Breast epithelium (tissue), 4 donors: ENCODE data around the gene SLC22A17. TPM values are rescaled to one million over a fixed set of nuclear protein-coding genes. Genes with fewer than 3 reads are reported as not detected.

Experiments used
- DNase-seq, 2 donors: peaks; one replicate each; pipeline ENCODE4 v3.0.0-alpha.2; 2019; ENCODE audit warnings: low spot score in 2 of 2
- H3K27ac ChIP-seq, 2 donors: fragments of 200-600 bp; sonication (generic) in 1 of 2; one replicate each; pipeline ENCODE4 v1.5.1; 2016 to 2019; ENCODE audit warnings: mild to moderate bottlenecking in 1 of 2
- H3K27me3 ChIP-seq, 2 donors: fragments of 200-600 bp; sonication (generic) in 1 of 2; one replicate each; pipeline versions ENCODE4 v1.5.1 to v1.6.0; 2017 to 2019; ENCODE audit warnings: control low read depth in 1 of 2, mild to moderate bottlenecking in 1 of 2
- H3K36me3 ChIP-seq: fragments of 200-600 bp; one replicate; pipeline ENCODE4 v1.5.1; 2019
- H3K4me1 ChIP-seq, 2 donors: fragments of 200-600 bp; sonication (generic); one replicate each; pipeline ENCODE4 v1.5.1; 2016 to 2019; ENCODE audit warnings: control low read depth in 1 of 2
- H3K4me3 ChIP-seq, 3 donors: fragments of 200-600 bp; sonication (generic); 1 replicate in 2 of 3; 2 replicates in 1 of 3; pipeline ENCODE4 v1.5.1; 2016 to 2019; ENCODE audit warnings: mild to moderate bottlenecking in 3 of 3, moderate library complexity in 2 of 3
- H3K9me3 ChIP-seq, 2 donors: fragments of 200-600 bp; sonication (generic) in 1 of 2; one replicate each; pipeline ENCODE4 v1.5.1; 2016 to 2019; ENCODE audit warnings: control low read depth in 1 of 2
- POLR2A ChIP-seq: fragments of 450-650 bp; IDR thresholded peaks from one replicate; pipeline ENCODE4 v1.6.1; 2016; ENCODE audit warnings: antibody characterized with exemption, mild to moderate bottlenecking, moderate library complexity
- POLR2AphosphoS5 ChIP-seq, 3 donors: sonication (generic); formaldehyde crosslinking; IDR thresholded peaks; one replicate each; pipeline ENCODE4 v1.6.1; 2017; ENCODE audit warnings: antibody characterized with exemption in 3 of 3
- intact Hi-C: fragments of 100-400 bp; cut with DNase I; formaldehyde crosslinking; loops from one replicate; pipeline ENCODE4 v1.15.1; 2023; ENCODE audit warnings: low total_unique reads
- total RNA-seq, 3 donors: library from RNA; depleted of rRNA; stranded (reverse); fragments of >200 nt; gene quantifications; one replicate each; pipeline ENCODE4 v1.1.0, GENCODE V29; 2016
- TF ChIP-seq, protein P1 (sequence below), 3 donors: fragments of 450-650 bp; IDR thresholded peaks; one replicate each; pipeline ENCODE4 v1.5.1; 2016 to 2017; ENCODE audit warnings: antibody characterized with exemption in 3 of 3, mild to moderate bottlenecking in 3 of 3, moderate library complexity in 3 of 3

SLC22A17 gene
- total RNA-seq, 3 donors from 2014 or later = 6.4 to 53.7 (median 52.1) TPM

DNA sequence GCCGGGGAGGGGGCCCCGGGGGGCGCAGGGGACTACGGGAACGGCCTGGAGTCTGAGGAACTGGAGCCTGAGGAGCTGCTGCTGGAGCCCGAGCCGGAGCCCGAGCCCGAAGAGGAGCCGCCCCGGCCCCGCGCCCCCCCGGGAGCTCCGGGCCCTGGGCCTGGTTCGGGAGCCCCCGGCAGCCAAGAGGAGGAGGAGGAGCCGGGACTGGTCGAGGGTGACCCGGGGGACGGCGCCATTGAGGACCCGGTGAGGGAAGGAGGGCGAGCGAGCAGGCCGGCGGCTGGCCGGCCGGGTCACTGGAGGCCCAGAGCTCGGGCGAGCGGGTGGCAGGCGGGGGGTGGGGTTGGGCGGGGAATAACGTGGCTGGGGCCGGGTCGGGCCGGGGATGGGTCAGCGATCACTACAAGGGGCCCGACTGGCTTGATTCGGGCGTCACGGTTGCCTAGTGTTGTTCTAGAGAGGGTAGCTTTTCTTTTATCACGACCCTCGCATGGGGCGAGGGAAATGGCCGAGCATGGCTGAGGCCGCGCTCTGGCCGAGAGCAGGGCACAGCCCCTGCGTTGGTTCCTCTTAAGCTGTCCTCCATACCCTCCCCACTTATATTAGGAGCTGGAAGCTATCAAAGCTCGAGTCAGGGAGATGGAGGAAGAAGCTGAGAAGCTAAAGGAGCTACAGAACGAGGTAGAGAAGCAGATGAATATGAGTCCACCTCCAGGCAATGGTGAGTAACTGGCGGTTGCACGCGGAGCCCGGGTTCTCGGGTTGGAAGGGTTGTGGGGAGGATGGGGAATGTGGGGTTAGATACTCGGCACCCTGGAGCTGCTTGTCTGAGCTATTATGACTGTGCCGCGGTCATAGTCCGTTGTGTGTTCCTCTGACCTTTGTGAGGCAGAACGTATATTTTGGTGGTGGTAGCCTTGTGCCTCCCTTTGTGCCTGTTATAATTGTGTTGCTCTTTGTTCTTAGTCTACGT lies 30.8 kb downstream of the SLC22A17 start:
- Histone ChIP-seq H3K27me3 (no peaks in the 10 kb centered on the region), H3K4me3 (peak overlapping the region; percentile 76 to 97 (median 92)), H3K36me3 (no peaks in the 10 kb centered on the region), H3K27ac (peak overlapping the region; percentile 94 to 97), H3K4me1 (peaks cover 0 to 4% of the 10 kb centered on the region in 2 donors), H3K9me3 (no peaks in the 10 kb centered on the region)
- intact Hi-C loops = loop anchor here (5.0 to 10.0 kb wide), 2 partner anchors 153 to 335 kb away; no protein-coding TSS in a partner anchor
- TF ChIP-seq POLR2A (no peak), POLR2AphosphoS5 (IDR thresholded peaks at IDR 0.05) (no peak)
- TF ChIP-seq, protein P1, sequence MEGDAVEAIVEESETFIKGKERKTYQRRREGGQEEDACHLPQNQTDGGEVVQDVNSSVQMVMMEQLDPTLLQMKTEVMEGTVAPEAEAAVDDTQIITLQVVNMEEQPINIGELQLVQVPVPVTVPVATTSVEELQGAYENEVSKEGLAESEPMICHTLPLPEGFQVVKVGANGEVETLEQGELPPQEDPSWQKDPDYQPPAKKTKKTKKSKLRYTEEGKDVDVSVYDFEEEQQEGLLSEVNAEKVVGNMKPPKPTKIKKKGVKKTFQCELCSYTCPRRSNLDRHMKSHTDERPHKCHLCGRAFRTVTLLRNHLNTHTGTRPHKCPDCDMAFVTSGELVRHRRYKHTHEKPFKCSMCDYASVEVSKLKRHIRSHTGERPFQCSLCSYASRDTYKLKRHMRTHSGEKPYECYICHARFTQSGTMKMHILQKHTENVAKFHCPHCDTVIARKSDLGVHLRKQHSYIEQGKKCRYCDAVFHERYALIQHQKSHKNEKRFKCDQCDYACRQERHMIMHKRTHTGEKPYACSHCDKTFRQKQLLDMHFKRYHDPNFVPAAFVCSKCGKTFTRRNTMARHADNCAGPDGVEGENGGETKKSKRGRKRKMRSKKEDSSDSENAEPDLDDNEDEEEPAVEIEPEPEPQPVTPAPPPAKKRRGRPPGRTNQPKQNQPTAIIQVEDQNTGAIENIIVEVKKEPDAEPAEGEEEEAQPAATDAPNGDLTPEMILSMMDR (IDR thresholded peaks at IDR 0.05) = no peak
- no peak for DNase-seq

DNA sequence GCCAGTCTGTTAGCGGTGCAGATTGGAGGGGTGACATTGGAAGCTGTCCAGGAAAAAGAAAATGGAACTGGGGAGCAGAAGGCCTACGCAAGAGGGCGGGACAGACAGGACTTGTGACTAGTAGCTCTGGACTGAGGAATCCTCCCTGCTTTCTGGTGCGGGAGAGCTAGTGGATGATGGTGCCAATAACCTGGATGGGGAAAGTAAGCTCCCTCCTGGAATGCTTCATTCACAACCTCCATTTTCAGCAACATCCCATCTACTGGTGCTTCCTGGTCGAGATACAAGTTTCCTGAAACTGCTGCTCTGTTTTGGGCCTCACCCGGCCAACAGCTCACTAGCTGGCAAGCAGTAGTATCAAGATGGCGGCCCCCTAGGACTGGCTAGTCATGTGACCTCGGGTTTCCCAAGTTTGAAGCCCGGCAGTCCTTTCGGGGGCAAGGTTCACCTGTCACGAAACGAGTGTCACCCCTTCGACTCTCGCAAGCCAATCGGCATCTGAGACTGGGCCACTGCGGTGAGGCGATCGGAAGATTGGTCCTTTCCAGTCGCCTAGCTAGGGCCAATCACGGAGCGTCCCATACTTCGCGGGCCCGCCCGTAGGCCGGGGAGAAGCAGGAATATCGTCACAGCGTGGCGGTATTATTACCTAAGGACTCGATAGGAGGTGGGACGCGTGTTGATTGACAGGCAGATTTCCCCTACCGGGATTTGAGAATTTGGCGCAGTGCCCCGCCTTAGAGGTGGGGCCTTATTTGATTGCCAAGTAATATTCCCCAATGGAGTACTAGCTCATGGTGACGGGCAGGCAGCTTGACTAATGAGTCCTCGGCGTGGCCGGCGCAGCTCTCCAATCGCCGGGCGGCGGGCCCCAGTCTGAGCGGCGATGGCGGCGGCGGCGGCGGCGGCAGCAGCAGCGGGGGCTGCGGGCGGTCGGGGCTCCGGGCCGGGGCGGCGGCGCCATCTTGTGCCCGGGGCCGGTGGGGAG lies 31.8 kb downstream of the SLC22A17 start, which contains the start of gene PABPN1:
PABPN1 (plus strand) TSS at position 874 of the 988 bp plus-strand sequence; CDS start at position 887, 13 bp downstream.
- intact Hi-C loops = loop anchor here (5.0 to 10.0 kb wide), 2 partner anchors 154 to 334 kb away; no protein-coding TSS in a partner anchor
- H3K27me3 ChIP-seq = no peaks in the 10 kb centered on the region
- H3K9me3 ChIP-seq = no peaks in the 10 kb centered on the region
- peaks cover 0 to 4% of the 10 kb centered on the region in 2 donors for H3K4me1 ChIP-seq
- H3K4me3 ChIP-seq = peak within 1 kb of the TSS; percentile 76 to 97 (median 92)
- peak; percentile 100 for DNase-seq
- H3K27ac ChIP-seq = peak within 1 kb of the TSS; percentile 94 to 97
- H3K36me3 ChIP-seq = no peaks in the 10 kb centered on the region
- TF ChIP-seq POLR2A = peak; percentile 23
- TF ChIP-seq POLR2AphosphoS5 (IDR thresholded peaks at IDR 0.05) = peak; percentile 85 to 94 (median 88)
- TF ChIP-seq, protein P1 (IDR thresholded peaks at IDR 0.05) = peak in 1 of 3 donors; percentile 16

DNA sequence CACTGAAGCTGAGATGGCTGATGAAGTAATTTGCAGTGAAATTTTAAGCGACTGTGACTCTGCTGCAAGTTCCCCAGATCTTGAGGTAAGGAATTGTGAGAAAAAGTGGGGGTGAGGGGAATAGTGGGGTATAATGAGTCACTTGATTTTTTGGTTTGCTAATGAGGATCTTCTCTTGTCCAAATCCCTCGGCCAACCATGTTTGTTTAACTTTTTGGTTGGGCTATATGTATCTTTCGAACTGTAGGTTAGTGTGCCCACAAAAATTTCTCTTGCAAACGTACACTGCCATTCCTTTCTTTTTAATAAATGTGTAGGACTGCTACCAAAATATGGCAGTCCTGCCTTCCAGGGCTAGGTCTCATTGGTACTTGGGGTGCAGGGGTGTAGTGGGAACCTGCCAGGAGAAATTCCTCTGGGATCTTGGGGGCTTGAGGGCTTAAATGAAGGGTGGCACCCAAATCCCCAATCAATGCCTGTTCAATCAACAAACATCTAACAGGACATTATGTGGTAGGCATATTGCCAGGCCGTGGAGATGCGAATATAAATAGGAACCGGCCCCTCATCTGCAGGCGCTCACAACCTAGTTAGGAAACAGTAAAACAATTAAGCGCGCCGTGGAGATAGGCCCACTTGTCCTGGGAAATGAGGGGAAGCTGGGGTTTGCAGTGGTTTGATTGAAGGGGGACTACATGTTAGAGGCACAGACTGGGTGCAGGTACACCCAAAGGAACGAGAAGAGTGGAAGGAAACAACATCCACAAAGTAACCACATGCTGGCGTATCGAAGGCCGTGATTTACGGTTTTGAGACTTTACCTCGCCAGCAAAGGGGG lies 32.7 kb downstream of the SLC22A17 start:
- Histone ChIP-seq H3K36me3 (no peaks in the 10 kb centered on the region), H3K27me3 (no peaks in the 10 kb centered on the region), H3K4me1 (peaks cover 0 to 4% of the 10 kb centered on the region in 2 donors), H3K4me3 (peak overlapping the region; percentile 36 to 92 (median 76)), H3K9me3 (no peaks in the 10 kb centered on the region), H3K27ac (peak overlapping the region; percentile 94 to 97)
- TF ChIP-seq POLR2AphosphoS5 (IDR thresholded peaks at IDR 0.05) = no peak
- TF ChIP-seq POLR2A = no peak
- TF ChIP-seq, protein P1 (IDR thresholded peaks at IDR 0.05) = no peak
- DNase-seq = no peak
- intact Hi-C loops = loop anchor here (5.0 to 10.0 kb wide), 2 partner anchors 155 to 333 kb away; no protein-coding TSS in a partner anchor

DNA sequence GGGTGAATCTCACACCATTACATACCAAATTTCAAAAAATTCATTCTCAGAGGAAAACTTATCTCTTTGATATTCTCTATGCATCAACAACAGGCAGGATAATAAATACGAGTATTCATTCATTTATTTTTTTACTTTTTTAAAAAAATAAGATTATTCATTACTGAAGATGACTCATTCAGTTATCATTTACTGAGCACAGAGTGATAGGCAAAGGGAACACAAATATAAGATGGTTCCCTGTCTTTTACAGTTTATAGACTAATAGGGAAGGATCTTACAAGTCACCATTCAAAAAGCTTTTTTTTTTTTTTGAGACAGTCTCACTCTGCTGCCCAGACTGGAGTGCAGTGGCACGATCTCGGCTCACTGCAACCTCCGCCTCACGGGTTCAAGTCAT lies 36.4 kb downstream of the SLC22A17 start:
- intact Hi-C loops = no loop called here
- Histone ChIP-seq H3K27ac (no peak overlapping the region), H3K27me3 (no peaks in the 10 kb centered on the region), H3K4me3 (no peak overlapping the region), H3K4me1 (no peaks in the 10 kb centered on the region), H3K36me3 (no peaks in the 10 kb centered on the region), H3K9me3 (no peaks in the 10 kb centered on the region)
- TF ChIP-seq, protein P1 (IDR thresholded peaks at IDR 0.05) = no peak
- no peak for TF ChIP-seq POLR2AphosphoS5 (IDR thresholded peaks at IDR 0.05)
- TF ChIP-seq POLR2A = no peak
- no peak for DNase-seq
